A673 (cell line): ENCODE measurements around the gene SH2D1A. TPM values are rescaled to one million over a fixed set of nuclear protein-coding genes. Genes with fewer than 3 reads are reported as not detected.
A peak's percentile ranks its signal among the peaks of the same experiment; 100 is the strongest.

Source experiments
- BruUV-seq: library from RNA; stranded (reverse); fragments of 400-500 nt; replicated peaks from 2 replicates; lab custom pipeline; 2021; lab: Mats Ljungman, UMichigan
- CTCF ChIA-PET: fragments of 300-600 bp; sonication (Branson Sonifier 250); formaldehyde crosslinking; loops from one replicate; lab custom pipeline; 2022; ENCODE audit warnings: antibody characterized with exemption; lab: Charles Lee
- POLR2A ChIA-PET: fragments of 300-600 bp; sonication (Branson Sonifier 250); formaldehyde crosslinking; loops from one replicate; lab custom pipeline; 2022; ENCODE audit warnings: antibody characterized with exemption; ENCODE audit not compliant: low non-redundant PET; lab: Charles Lee
- DNase-seq: peaks from one replicate; pipeline ENCODE4 v3.0.0-alpha.2; 2015; ENCODE audit warnings: low spot score
- H3K27ac ChIP-seq: fragments of 200-600 bp; sonication (generic); 2 replicates; pipeline ENCODE4 v1.5.1; 2016; ENCODE audit warnings: mixed run types, low read depth, mild to moderate bottlenecking, mixed read lengths, antibody characterized with exemption, low read length; ENCODE audit not compliant: poor library complexity, severe bottlenecking
- H3K27me3 ChIP-seq: fragments of 200-600 bp; sonication (generic); replicated peaks from 2 replicates; pipeline ENCODE4 v1.6.1; 2017; ENCODE audit warnings: mixed run types, low read depth, mild to moderate bottlenecking, mixed read lengths, antibody characterized with exemption, low read length; ENCODE audit not compliant: insufficient read depth, poor library complexity
- H3K36me3 ChIP-seq: fragments of 200-600 bp; sonication (generic); 2 replicates; pipeline ENCODE4 v1.6.1; 2016; ENCODE audit warnings: mixed run types, mild to moderate bottlenecking, mixed read lengths, antibody characterized with exemption, low read length; ENCODE audit not compliant: insufficient read depth, poor library complexity, severe bottlenecking
- H3K4me1 ChIP-seq: fragments of 200-600 bp; sonication (generic); 2 replicates; pipeline ENCODE4 v1.6.1; 2017; ENCODE audit warnings: mixed run types, mild to moderate bottlenecking, mixed read lengths, antibody characterized with exemption, low read length; ENCODE audit not compliant: insufficient read depth, poor library complexity, severe bottlenecking
- H3K4me3 ChIP-seq: fragments of 200-600 bp; sonication (generic); 2 replicates; pipeline ENCODE4 v1.5.1; 2016; ENCODE audit warnings: low read depth, mixed run types, mild to moderate bottlenecking, mixed read lengths, low read length; ENCODE audit not compliant: poor library complexity, severe bottlenecking
- H3K9me3 ChIP-seq: fragments of 200-600 bp; sonication (generic); 2 replicates; pipeline ENCODE4 v1.6.1; 2016; ENCODE audit warnings: mixed run types, low read depth, mild to moderate bottlenecking, mixed read lengths, antibody characterized with exemption, low read length; ENCODE audit not compliant: poor library complexity, severe bottlenecking
- EZH2 ChIP-seq: fragments of 200-600 bp; sonication (generic); IDR thresholded peaks from 2 replicates; pipeline ENCODE4 v1.6.1; 2017; ENCODE audit warnings: borderline replicate concordance, low read depth, mild to moderate bottlenecking, mixed read lengths, antibody characterized with exemption, low read length; ENCODE audit not compliant: poor library complexity, severe bottlenecking
- intact Hi-C: fragments of 100-400 bp; cut with micrococcal nuclease; formaldehyde crosslinking; loops from one replicate; pipeline ENCODE4 v1.10.0; 2022; ENCODE audit not compliant: unreplicated experiment
- total RNA-seq: library from RNA; stranded (reverse); gene quantifications from 2 replicates; pipeline ENCODE4 v1.2.3, GENCODE V29; 2021
- TF ChIP-seq, protein P1 (sequence below): fragments of 300-800, 200-600 bp; sonication (generic); conservative IDR thresholded peaks from 2 replicates; pipeline ENCODE4 v1.5.1; 2017; ENCODE audit warnings: low read depth, mild to moderate bottlenecking, antibody characterized with exemption, low read length, moderate library complexity, mixed read lengths

SH2D1A gene
- total RNA-seq, 1 experiment from 2014 or later = 0.71 TPM

DNA sequence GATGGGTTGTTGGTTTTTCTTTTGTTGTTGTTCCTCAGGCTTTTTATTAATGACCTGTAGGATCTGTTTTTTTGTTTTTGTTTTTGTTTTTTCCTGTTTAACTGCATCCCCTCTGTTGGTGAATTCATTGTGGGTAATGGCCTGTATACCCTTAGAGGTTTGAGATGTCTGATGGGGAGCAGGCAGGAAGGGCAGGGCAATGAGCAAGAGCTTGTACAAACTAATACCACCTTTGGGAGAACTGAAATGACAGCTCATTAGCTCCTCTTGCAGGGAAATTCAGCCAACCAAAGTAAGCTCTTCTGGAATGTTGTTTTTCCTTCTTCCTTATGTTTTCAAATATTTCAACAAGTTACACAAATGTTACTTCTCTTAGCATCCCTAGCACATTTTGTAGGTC is 23.4 kb downstream of the SH2D1A start:
- ChIA-PET POLR2A (no interaction called here), CTCF (no interaction called here)
- no peak overlapping the region for H3K4me3 ChIP-seq
- no peaks in the 10 kb centered on the region for H3K27me3 ChIP-seq
- H3K4me1 ChIP-seq = no peaks in the 10 kb centered on the region
- H3K36me3 ChIP-seq = no peaks in the 10 kb centered on the region
- no peak for TF ChIP-seq EZH2
- TF ChIP-seq, protein P1, sequence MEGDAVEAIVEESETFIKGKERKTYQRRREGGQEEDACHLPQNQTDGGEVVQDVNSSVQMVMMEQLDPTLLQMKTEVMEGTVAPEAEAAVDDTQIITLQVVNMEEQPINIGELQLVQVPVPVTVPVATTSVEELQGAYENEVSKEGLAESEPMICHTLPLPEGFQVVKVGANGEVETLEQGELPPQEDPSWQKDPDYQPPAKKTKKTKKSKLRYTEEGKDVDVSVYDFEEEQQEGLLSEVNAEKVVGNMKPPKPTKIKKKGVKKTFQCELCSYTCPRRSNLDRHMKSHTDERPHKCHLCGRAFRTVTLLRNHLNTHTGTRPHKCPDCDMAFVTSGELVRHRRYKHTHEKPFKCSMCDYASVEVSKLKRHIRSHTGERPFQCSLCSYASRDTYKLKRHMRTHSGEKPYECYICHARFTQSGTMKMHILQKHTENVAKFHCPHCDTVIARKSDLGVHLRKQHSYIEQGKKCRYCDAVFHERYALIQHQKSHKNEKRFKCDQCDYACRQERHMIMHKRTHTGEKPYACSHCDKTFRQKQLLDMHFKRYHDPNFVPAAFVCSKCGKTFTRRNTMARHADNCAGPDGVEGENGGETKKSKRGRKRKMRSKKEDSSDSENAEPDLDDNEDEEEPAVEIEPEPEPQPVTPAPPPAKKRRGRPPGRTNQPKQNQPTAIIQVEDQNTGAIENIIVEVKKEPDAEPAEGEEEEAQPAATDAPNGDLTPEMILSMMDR = no peak
- no peaks in the 10 kb centered on the region for H3K9me3 ChIP-seq
- no peak for DNase-seq
- intact Hi-C loops = no loop called here
- H3K27ac ChIP-seq = no peak overlapping the region
- no TSS peak for BruUV-seq

DNA sequence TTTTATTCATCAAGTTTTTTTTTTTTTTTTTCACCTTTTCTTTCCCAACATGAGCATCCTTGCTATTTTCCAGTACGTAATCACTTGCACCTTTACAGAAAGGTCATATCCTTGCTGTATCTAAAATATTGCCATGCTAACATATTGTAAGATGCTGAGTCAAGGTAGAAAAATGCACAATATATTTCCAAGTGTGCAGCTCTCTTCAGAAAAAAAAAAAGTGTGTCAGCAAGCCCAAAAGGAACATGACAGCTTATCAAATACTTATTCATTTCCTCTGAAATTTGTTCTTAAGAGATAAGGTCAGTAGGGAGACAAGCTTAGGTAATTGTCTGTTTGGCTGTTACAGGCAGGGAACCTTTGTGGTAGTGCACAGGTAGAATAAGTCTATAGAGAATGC is 27.0 kb downstream of the SH2D1A start:
- H3K27me3 ChIP-seq = no peaks in the 10 kb centered on the region
- no peaks in the 10 kb centered on the region for H3K36me3 ChIP-seq
- H3K27ac ChIP-seq = no peak overlapping the region
- H3K4me3 ChIP-seq = no peak overlapping the region
- BruUV-seq = no TSS peak
- no peak for DNase-seq
- intact Hi-C loops = no loop called here
- ChIA-PET CTCF (no interaction called here), POLR2A (no interaction called here)
- H3K4me1 ChIP-seq = peaks cover 15% of the 10 kb centered on the region
- H3K9me3 ChIP-seq = no peaks in the 10 kb centered on the region
- no peak for TF ChIP-seq EZH2

DNA sequence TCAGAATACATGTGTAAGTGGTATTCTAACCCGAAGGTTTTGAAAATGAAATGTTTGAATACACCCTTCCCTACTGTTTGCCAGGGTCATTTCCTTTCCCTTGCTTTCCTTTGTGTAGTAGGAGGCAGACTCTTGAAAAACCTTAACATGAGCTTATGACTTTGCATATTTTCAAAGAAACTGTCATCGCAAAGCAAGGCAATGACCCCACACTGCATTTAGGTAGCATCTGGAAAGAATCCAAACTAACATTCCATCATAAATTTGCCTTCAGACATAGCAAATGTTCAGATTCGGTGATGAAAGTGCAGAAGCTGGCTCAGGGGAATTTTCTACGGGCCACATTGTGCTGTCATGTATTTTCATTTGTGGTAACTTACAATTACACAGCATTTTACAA is 32.3 kb downstream of the SH2D1A start:
- ChIA-PET CTCF (interaction anchor here (0.7 kb wide), 1 partner anchor 9 kb away, joined by 3 read pairs; no protein-coding TSS in a partner anchor), POLR2A (no interaction called here)
- no peak for TF ChIP-seq EZH2
- TF ChIP-seq, protein P1 = no peak
- Histone ChIP-seq H3K36me3 (no peaks in the 10 kb centered on the region), H3K4me3 (no peak overlapping the region), H3K4me1 (peaks cover 17% of the 10 kb centered on the region), H3K27me3 (no peaks in the 10 kb centered on the region), H3K27ac (peak overlapping the region; percentile 66), H3K9me3 (no peaks in the 10 kb centered on the region)
- BruUV-seq = no TSS peak
- peak; percentile 56 for DNase-seq
- intact Hi-C loops = loop anchor here (5.0 kb wide), 1 partner anchor 166 kb away; no protein-coding TSS in a partner anchor

DNA sequence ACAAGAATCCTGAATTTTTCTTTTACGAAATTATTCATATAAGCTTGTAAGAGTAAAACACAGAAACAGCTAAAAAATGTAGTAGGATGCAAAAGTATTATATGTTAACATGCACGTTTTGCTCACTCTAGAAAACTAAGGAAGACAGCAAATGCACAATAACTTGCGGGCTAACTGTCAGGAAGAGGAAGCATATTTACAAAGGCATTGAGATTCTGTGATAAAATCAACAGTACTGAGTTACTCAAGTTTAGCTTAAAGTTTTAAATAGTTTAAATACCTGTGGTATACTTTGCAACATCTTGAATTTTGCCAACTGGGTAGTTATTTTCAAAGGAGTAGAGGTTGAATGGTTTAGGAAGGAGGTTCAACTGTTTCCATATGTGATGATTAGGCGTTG is 37.0 kb downstream of the SH2D1A start:
- intact Hi-C loops = loop anchor here (10.0 kb wide), 1 partner anchor 419 kb away; the partner anchor contains the start of gene STAG2

More for the DNA sequence above, 37.0 kb downstream of the SH2D1A start:
- no TSS peak for BruUV-seq
- CTCF ChIA-PET = no interaction called here
- Histone ChIP-seq H3K4me1 (peaks cover 1% of the 10 kb centered on the region), H3K27ac (no peak overlapping the region), H3K9me3 (no peaks in the 10 kb centered on the region), H3K4me3 (no peak overlapping the region), H3K36me3 (no peaks in the 10 kb centered on the region), H3K27me3 (no peaks in the 10 kb centered on the region)
- TF ChIP-seq, protein P1 = no peak
- no peak for TF ChIP-seq EZH2
- DNase-seq = no peak
- POLR2A ChIA-PET = no interaction called here
